HS-5 (cell line): ENCODE results near the gene HACD4.
A peak's percentile ranks its signal among the peaks of the same experiment; 100 is the strongest.

ENCODE experiments used
- DNase-seq: peaks from one replicate; pipeline ENCODE4 v3.0.0-alpha.2; 2012; ENCODE audit warnings: low read depth

HACD4 gene, protein sequence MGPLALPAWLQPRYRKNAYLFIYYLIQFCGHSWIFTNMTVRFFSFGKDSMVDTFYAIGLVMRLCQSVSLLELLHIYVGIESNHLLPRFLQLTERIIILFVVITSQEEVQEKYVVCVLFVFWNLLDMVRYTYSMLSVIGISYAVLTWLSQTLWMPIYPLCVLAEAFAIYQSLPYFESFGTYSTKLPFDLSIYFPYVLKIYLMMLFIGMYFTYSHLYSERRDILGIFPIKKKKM

DNA sequence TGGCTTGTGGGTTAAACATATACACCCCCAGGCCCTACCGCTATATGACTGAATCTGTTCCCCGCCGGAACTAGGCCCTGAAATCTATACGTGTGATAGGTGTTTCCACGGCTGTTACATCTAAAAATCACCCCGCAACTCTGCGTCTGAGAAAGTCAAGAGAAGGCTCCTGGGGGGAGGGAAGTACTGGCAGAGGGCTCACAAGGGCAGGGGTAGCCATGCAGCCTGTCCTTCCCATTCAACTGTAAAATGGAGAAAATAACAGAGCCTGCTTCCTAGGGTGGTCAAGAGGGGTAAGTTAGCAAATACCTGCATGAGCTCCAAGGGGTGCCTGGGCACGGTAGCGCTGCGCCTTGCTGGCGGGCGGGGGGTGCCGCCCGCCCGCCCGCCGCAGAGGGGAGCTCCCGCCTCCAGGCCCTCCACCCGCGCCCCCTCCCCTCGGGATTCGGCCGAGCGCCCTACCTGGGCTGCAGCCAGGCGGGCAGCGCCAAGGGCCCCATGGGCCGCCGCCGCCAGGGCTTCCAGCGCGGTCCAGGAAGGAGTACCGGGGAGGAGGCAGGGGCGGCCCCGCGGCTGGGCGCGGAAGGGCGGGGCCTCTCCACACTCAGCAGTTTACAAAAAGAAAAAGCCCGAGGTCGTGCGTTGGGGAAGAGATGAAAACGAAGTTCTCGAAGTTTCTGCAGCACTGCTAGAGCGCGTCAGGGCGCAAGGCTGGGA, at the start of gene HACD4:
Gene HACD4 (minus strand): TSS at position 550 of the 717 bp plus-strand sequence. CDS start 50 bp downstream, at position 500.
- no peak for DNase-seq

DNA sequence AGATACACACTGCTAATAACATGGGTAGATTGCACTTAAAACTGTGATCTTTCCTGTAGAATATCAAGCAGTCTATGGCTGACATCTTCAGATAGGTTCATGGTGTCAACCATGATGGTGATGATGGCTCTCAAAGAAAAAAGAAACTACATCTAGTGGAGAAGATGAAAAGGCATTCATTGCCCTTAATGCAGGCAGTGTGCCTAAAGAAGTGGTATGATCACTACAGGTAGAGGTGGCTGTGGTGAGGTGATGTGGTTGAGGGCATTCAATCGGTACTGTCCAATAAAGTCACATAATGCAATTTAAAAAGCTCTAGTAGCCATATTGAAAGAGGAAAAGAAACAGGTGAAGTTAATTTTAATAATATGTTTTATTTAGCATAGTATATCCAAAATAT, 49.4 kb upstream of the HACD4 start:
- no peak for DNase-seq

DNA sequence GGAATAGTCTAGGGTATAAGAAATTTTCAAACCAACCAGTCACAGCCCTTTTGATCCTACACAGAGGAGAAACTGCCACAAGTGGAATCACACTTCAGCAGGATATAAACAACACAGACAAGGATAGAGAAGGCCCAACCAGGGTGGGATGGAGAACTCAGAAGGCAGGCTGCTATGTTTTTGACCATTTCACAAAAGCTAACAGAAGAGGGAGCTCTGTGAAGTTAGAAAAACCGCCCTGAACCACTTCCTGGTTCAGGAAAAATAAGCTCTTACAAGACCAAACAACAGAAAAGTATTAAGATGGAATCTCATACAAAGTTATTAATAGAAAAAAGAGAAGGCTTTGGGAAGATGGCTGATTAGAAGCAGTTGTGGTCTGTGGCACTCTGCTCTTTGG, 47.3 kb upstream of the HACD4 start:
- DNase-seq: no peak

DNA sequence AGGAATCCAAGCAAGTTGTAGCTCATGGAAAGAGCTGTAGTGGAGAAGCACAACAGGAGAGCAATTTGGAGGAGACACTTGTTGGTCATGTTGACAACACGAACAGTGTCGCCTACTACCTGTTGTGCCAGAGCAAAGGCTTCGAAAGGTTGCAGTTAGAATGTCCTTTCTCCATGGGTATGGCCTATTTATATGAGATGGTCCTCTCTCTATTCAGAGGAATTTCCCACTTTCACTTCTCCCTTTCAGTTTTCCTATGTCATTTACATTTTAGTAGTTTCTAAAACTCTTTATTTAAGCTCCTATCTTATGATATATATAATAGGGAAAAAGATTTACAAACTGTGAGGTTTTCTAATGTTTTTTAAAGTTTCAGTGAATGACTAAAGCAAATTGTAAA, 46.3 kb upstream of the HACD4 start, which contains the start of gene IFNB1:
Gene IFNB1 (minus strand): TSS at position 162 of the 400 bp plus-strand sequence. CDS start 73 bp downstream, at position 89.
- no peak for DNase-seq

DNA sequence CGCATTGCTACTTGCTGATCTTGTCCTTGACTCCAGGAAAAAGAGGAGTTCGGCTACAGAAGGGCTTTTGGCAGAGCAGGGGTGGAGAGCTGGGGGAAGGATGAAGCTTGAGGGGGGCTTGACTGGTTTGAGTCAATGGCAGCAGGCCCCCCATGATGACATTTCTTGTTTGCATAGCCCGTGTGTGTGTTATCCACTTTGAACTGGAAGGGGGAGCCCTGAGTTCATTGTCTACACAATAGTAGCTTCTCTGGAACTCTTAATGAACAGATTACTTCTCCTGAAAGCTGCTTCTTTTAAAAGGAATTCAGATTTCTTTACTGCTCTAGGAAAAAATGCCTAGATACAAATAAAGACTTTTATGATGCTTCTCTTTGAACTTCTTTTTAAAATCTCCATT, 44.0 kb upstream of the HACD4 start:
- no peak for DNase-seq

DNA sequence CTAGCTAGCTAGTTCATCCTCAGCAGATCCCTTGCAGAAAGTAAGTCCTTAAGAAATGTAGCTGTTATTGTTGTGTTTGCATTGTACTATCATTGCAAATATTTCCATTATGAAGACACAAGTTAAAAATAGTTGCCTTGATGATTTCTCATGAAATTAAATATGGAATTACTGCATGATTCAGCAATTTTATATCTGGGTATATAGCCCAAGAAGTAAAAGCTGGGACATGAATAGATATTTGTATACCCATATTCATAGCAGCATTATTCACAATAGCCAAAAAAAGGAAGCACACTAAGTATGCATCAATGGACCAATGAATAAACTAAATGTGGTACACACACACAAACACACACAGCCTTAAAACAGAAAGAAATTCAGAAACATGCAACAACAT, 39.5 kb upstream of the HACD4 start:
- no peak for DNase-seq

DNA sequence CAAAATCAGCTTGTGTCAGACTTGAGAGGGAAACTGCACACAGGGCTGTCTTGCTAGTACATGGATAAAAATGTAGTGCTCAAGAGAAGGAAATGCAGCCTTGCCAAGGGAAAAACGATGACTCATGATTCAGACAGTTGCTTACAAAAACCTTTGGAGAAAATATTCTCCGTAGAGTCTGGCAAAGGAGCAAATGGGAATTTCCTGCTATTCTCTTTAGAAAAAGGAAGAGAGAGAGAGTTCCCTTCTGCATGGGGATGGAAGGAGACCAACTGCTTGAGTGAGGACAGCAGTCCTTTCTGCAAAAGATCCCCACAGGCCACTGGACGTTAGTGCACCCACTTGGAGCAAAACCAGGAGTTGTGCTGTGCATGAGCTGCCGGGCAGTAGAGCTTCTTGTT, 38.7 kb upstream of the HACD4 start:
- peak; percentile 89 for DNase-seq

DNA sequence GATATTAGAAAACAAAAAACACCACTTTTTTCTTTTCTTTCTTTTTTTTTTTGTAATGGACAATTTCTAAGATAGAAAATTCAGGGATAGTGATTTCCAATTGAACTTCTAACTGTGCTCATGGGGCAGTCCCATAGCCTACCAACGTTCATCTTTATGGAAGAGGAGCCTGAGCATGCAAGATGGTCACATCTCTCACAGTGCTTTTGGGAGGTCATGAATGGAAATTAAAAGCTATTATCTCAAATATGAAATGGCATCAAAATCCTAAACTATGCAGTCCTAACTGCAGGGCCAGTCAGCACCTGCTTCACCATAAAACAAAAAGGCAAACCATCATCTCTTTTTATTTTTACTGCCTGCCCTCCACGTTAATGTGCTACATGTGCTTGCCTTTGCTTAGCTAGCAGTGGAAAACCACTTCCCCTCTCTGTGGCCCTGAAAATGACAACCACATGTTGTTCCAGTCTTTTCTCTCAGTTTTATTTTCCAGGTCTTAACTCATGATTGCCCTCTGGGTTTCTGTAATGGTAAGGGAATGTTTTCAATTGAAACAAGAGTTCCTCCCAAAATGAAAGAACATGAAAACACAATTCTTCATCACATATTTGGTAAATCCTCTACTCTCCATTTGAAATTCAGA, 29.6 kb upstream of the HACD4 start:
- DNase-seq: no peak

DNA sequence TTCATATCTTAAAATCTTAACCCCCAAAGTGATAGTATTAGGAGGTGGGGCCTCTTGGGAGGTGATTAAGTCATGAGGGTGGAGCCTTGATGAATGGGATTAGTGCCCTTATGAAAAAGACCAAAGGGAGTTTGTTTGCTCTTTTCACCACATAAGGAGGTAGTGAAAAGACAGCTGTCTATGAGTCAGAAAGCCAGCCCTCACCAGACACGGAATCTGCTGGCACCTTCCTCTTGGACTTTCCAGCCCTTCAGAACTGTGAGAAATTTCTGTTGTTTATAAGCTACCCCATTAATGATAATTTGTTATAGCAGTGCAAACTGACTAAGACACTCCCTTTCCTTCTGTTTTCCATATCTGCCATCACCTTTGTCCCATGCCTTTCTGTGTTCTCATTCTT, 25.5 kb upstream of the HACD4 start:
- no peak for DNase-seq

DNA sequence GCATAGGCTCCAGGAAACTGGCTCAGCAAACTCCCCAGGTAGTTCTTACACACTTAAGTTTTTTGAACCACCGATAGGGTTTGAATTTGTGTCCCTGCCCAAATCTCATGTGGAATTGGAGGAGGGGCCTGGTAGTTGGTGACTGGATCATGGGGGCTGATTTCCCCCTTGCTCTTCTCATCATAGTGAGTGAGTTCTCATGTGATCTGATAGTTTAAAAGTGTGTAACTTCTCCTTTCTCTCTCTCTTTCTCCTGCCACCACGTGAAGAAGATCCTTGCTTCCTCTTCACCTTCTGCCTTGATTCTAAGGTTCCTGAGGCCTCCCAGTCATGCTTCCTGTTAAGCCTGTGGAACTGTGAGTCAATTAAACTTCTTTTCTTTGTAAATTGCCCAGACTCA, 22.4 kb upstream of the HACD4 start:
- no peak for DNase-seq

DNA sequence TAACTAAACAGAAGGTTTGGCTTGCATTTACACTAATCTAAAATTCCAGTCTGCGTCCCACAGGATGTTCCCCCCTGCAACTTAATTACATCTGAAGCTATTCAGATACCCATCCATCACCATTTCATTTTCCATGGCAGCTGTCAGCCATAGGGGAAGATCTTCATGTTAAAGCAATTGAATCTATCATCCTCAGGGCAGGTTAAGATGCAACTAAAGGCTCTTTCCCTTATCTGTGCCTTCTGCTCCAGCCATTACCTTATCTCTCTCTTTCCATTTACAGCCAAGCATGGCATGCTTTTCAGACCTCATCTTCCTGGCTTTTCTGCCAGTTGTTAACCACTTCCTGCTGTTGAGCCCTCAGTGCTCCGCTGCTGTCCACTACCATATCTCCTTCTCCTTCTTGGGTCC, 15.8 kb upstream of the HACD4 start:
- no peak for DNase-seq

DNA sequence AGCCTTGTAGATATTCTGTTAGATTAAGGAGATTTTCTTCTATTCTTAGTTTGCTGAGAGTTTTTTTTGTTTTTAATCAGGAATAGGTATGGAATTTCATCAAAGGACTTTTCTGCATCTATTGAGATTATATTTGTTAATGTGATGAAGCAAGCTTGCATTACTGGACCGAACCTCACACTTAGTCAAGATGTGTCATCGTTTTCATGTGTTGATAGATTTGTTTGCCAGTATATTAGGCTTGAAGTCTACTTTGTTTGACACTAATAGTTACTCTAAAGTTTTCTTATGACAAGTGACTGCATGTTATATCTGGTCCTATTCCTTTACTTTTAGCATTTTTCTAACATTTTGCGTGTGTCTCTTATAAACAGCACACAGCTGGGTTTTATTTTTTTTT, 12.4 kb upstream of the HACD4 start:
- no peak for DNase-seq

DNA sequence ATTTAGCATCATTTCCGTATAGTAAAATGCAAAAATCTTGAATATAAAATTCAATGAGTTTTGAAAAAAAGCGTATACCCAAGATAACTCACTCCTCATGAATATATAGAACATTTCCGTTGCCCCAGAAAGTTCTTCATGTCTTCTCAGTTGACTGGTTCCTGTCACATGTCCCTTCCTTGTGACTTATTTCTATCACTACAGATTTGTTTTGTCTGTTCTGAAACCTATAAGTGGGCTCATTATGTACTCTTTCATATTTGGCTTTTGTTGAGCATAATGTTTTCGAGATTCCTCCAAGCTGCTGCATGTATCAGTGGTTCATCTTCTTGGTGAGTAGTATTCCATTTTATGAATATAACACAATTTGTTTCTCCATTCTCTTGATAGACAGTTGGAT, 11.0 kb upstream of the HACD4 start:
- DNase-seq: no peak

DNA sequence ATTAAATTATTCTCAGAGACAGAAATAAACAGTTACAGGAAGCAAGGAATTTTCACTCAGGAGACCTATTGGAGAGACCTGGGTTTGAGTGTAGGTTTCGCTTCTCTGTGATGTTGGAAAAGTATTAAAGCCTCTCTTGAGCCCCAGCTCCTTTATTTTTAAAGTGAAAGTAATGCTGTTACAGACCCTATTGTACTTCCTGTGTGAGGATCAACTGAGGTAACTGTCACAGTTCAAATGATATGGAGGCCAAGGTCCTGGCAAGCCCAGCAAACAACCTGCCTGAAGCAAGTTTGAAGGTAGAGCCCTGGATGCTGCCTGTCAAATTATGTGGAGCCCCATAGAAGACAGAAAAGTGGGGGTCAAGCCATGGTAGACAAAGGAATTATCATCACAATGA, 7.9 kb upstream of the HACD4 start:
- DNase-seq: no peak

DNA sequence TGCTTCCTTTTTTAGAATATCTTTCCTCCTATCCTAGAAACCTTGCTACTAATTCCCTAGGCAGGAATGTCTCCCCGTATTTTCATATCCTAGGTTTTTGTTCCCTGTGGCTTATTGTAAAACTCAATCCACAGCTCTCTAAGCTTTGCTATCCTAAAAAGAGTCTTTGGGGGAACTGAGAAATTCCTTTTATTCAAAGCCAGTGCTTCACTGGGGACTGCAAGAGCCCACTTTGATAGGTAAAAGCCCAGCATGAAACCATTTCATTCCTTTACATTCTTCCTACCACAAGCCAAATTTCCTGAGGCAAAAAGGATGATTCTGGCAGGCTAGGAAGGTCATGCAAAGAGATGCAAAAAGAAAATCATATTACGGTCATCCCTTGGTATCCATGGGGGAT, 5.8 kb upstream of the HACD4 start:
- DNase-seq: no peak

DNA sequence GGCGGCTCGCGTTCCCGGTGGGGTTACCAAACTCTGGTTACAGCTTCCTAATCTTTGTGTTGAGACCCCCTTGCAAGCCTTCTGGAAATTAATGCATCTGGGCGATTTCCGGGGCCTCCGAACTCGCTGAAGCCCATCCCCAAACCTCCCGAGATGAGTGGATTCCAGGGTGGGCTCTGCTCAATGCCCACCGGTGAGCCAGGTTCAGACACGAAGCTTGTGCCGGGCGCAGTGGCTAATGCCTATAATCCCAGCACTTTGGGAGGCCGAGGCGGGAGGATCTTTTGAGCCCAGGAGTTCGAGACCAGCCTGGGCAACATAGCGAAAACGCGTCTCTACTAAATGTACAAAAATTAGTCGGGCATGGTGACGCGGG, 356 bp upstream of the HACD4 start:
- no peak for DNase-seq

DNA sequence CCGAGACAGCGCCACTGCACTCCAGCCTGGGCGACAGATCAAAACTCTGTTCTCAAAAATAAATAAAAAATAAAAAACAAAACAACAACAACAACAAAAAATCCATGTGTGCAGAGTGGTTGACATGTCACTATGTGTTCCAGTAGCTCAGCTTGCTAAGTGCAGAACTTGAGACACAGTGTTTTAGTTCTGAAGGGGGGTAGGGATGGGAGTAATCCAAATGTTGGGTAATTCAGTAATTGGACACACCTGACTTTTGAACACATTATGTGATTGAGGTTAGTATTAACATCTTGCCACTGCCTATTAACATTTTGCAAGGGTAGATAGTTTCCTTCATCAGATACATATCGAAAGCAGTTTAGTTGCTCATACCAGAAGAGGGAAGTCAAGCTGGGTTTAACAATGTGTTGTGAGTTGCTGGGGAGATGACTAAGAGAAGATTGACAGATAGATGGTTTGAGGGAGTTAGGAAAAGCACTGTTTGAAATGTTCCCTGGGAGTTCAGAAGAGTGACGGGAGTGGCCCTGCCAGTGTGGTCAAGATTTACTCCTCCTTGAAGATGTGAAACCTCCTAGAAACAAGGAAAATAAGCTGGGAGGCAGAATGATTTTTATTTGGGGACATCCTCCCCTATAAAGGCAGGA, 928 bp downstream of the HACD4 start:
- DNase-seq: no peak

DNA sequence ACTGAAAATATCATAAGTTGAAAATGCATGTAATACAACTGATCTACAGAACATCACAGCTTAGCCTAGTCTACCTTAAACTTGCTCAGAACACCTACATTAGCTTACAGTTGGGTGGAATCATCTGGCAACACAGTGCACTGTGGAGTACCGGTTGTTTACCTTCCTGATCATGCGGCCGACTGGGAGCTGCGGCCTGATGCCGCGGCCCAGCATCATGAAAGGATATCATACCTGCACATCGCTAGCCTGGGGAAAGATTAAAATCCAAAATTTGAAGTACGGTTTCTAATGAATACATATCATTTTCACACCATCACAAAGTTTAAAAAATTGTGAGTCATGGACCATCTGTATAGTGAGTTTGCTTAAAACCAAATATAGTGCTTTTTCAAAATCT, 1.8 kb downstream of the HACD4 start:
- DNase-seq: no peak

DNA sequence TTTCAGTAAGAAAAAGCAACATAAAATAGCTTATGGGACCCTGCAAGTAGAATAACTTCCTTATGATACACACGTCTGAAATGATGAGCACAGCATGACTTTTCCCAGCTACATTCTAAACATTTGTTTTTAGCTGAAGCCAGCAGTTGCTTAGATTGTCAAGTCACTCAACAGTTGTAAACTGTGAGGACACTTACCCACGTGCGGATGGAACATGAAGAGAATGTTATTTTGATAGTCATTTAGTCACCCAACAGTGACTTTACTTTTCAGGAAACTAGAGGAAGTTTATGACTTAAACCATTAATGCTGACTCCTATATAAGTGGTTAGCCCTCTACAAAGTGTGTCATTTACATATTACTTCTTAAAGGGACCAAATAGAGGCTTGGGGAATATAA, 3.0 kb downstream of the HACD4 start:
- no peak for DNase-seq

DNA sequence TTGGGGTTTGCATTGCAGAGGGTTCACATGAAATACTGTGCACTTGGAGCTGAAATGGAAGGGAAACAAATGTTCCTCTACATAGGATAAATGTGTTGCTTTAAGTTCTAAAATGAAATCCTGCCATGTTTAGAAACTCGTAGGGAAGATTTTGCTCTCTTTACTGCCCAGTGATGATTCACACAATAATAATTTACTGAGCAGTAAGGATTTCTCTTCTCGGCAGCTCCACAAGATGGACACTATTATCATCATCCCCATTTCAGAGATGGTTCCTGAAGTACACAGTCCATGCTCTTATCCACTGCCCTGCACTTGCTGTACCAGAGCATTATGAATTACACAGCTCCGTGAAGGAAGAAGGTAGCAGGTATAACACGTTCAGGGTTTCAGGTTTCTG, 4.1 kb downstream of the HACD4 start:
- DNase-seq: no peak

DNA sequence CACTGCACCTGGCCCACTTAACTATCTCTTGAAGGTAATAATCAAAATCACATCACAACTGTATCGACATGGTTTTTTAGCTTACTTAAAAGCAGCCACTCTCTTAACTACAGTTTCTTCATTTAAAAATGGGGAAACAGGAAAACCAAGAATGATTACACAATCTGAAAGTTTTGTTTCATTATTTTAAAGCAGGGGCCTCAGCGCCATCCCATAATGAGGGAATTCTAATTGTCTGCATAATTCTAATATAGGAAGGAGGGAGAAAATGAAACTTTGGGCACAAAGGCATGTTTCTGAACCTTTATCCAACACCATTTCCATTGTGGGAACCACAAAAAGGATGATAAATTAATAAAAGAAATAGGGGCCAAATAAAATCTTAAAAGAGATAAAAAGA, 7.6 kb downstream of the HACD4 start:
- no peak for DNase-seq

DNA sequence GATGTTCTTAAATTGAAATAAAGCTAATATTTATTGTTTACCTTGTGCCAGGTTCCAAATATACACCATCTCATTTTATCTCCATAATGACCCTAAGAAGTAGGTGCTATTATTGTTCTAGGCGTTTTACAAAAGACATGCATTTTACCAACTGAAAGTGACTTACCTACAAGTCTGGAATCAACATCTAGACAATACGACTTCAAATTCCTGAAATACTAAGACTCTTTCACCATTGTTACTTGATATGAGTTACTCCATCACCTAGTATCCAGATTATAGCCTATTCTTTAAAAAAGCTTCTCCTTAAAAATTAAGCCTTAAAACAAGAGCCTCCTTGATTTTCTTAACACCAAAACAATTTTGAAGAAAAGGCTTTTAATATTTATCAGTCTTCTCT, 13.3 kb downstream of the HACD4 start:
- DNase-seq: no peak
